ENCODE results near the gene ZDHHC9.

DNA sequence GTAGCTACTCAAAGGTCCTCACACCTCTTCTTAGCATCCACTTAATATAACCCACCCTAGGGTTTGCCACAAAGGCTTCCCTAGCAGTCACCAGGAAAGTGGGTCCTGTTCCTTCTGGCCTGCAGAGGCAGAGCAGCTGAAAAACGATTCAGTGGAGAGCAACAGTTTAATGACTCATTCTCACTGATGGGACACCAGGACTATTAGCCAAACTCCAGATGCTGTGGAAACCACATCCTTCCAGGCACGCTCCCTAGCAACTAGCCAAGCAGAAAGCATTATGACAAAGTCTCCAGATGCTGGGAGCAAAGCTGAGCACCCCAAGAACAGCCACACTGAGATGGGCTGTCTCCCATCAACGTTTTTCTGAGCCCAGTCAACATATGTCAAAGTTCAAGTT lies 32.0 kb upstream of the ZDHHC9 start:
- TF ChIP-seq POLR2AphosphoS5 (IDR thresholded peaks at IDR 0.05), result no peak
- TF ChIP-seq, protein P1, sequence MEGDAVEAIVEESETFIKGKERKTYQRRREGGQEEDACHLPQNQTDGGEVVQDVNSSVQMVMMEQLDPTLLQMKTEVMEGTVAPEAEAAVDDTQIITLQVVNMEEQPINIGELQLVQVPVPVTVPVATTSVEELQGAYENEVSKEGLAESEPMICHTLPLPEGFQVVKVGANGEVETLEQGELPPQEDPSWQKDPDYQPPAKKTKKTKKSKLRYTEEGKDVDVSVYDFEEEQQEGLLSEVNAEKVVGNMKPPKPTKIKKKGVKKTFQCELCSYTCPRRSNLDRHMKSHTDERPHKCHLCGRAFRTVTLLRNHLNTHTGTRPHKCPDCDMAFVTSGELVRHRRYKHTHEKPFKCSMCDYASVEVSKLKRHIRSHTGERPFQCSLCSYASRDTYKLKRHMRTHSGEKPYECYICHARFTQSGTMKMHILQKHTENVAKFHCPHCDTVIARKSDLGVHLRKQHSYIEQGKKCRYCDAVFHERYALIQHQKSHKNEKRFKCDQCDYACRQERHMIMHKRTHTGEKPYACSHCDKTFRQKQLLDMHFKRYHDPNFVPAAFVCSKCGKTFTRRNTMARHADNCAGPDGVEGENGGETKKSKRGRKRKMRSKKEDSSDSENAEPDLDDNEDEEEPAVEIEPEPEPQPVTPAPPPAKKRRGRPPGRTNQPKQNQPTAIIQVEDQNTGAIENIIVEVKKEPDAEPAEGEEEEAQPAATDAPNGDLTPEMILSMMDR (IDR thresholded peaks at IDR 0.05), result no peak
- no peak for TF ChIP-seq EP300 (IDR thresholded peaks at IDR 0.05)

Data from esophagus muscularis mucosa (tissue), 4 donors.